ENCODE data around the gene GJA5. TPM values are rescaled to one million over a fixed set of nuclear protein-coding genes. Genes with fewer than 3 reads are reported as not detected.

The GJA5 gene
- total and polyA plus RNA-seq, 8 donors = 0.57 to 4.6 (median 2.0) TPM

DNA sequence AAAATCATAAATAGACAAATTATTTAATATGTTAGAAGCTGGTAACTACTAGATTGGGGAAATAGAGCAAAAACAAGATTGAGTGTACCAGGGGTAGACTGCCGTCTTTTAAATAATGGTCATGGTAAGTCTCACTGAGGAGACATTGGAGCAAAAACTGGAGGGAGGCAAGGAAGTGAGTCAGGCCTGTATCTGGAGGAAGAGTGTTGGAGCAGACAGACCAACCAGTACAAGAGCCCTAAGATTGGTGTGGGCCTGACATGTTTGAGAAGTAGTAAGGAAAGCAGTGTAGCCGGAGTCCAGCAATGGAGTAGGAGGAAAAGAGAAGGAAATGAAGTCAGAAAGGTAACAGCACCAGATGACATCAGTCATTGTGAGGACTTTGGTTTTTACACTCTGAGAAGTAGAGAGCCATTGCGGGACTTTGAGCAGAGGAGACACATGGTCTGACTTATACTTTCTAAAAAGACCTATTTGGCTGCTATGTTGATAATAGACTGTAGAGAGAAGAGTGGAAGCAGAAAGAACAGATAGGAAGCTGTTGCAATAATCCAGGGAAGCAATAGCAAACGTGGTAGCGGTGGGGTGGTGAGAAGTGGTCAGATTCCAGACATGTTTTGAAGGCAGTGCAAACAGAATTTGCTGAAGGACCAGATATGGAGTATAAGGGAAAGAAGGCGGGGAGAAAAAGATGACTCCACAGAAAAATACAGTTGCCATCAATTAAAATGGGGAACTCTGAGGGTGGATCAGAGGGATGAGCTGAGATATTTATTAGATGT, 44.7 kb upstream of the GJA5 start:
- Histone ChIP-seq H3K4me3 (no peak overlapping the region), H3K4me1 (no peaks in the 10 kb centered on the region), H3K9me3 (no peaks in the 10 kb centered on the region), H3K27me3 (no peaks in the 10 kb centered on the region), H3K36me3 (no peaks in the 10 kb centered on the region), H3K27ac (no peak overlapping the region)
- ATAC-seq = no peak
- no peak for DNase-seq
- FAIRE-seq = no peak
- intact Hi-C loops (cut with DNase I) = loop anchor here in 1 of 3 donors (10.0 kb wide), 1 partner anchor 60 kb away; no protein-coding TSS in a partner anchor
- WGBS, 2 donors = 85 to 86% methylated on average over 6 of the region's 6 CpGs
- TF ChIP-seq, protein P1, sequence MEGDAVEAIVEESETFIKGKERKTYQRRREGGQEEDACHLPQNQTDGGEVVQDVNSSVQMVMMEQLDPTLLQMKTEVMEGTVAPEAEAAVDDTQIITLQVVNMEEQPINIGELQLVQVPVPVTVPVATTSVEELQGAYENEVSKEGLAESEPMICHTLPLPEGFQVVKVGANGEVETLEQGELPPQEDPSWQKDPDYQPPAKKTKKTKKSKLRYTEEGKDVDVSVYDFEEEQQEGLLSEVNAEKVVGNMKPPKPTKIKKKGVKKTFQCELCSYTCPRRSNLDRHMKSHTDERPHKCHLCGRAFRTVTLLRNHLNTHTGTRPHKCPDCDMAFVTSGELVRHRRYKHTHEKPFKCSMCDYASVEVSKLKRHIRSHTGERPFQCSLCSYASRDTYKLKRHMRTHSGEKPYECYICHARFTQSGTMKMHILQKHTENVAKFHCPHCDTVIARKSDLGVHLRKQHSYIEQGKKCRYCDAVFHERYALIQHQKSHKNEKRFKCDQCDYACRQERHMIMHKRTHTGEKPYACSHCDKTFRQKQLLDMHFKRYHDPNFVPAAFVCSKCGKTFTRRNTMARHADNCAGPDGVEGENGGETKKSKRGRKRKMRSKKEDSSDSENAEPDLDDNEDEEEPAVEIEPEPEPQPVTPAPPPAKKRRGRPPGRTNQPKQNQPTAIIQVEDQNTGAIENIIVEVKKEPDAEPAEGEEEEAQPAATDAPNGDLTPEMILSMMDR (IDR thresholded peaks at IDR 0.05) = no peak

DNA sequence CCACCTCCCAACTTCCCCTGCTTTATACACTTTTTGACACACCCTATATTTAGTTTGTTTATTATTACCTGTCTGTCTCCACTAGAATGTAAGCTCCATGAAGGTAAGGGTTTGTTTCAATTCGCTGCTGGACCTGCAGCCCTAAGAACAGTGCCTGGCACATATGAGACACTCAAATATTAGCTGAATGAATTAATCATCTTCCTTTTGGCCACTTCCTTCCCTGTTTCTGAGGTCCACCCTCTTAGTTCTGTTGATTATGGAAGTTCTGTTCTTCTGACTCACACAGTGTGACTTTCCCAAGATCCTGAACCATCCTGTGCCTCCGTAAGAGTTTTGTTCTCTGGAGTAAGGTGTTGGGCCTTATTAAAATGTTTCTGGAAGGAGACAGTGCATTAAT, 40.4 kb upstream of the GJA5 start:
- FAIRE-seq (no peak), DNase-seq (no peak), ATAC-seq (no peak)
- H3K36me3 ChIP-seq = no peaks in the 10 kb centered on the region
- H3K27ac ChIP-seq = no peak overlapping the region
- intact Hi-C loops (cut with DNase I) = loop anchor here in 1 of 3 donors (10.0 kb wide), 1 partner anchor 56 kb away; no protein-coding TSS in a partner anchor
- WGBS, 2 donors = 86 to 89% methylated on average over 2 of the region's 2 CpGs
- TF ChIP-seq, protein P1 (IDR thresholded peaks at IDR 0.05) = no peak
- H3K4me3 ChIP-seq = no peak overlapping the region
- no peaks in the 10 kb centered on the region for H3K9me3 ChIP-seq
- no peaks in the 10 kb centered on the region for H3K27me3 ChIP-seq
- no peaks in the 10 kb centered on the region for H3K4me1 ChIP-seq

DNA sequence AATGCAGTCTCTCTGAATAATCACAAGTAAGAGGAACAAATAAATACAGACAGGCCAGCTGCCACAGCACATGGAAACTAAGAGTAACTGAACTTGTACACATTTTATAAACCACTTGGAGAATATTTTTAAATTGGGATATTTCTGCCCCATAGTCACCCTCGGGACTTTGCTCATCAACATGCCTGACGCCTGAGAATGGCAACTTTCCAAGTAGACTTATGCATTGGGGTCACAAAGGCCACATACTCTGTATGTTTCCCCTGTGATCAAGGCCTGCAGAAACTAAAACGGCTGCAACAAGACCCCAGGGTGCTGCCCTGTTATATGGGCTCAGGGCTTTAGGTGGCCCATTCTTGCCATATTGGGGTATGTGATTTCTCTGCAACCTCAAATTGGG, 38.3 kb upstream of the GJA5 start:
- H3K27ac ChIP-seq = no peak overlapping the region
- WGBS, 2 donors = 70 to 81% methylated on average over 3 of the region's 3 CpGs
- no peaks in the 10 kb centered on the region for H3K9me3 ChIP-seq
- H3K27me3 ChIP-seq = no peaks in the 10 kb centered on the region
- no peaks in the 10 kb centered on the region for H3K36me3 ChIP-seq
- intact Hi-C loops (cut with DNase I) = no loop called here
- DNase-seq (no peak), ATAC-seq (no peak), FAIRE-seq (no peak)
- H3K4me3 ChIP-seq = no peak overlapping the region
- TF ChIP-seq, protein P1 (IDR thresholded peaks at IDR 0.05) = no peak
- no peaks in the 10 kb centered on the region for H3K4me1 ChIP-seq

DNA sequence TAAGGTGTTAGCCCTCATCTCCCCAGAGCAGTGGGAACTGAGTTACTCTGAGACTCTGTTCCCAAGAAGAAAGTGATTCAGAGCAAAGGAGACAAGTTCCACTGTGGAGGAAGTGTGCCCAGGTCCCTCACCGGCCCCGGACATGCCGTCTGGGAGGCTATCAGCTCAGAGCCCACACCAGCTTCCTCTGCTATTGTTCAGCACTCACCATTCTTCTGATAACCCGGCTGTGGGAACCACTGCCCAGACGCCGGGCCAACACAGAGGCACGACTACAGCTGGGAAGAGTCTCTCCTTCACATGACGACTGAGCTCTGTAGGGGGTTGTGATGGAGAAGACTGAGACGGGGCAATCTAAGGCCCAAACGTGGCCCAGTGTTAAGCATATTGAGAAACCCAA, 34.2 kb upstream of the GJA5 start:
- H3K27ac ChIP-seq = no peak overlapping the region
- WGBS, 2 donors = 39 to 54% methylated on average over 10 of the region's 10 CpGs
- no peaks in the 10 kb centered on the region for H3K27me3 ChIP-seq
- no peaks in the 10 kb centered on the region for H3K4me1 ChIP-seq
- intact Hi-C loops (cut with DNase I) = no loop called here
- FAIRE-seq (no peak), DNase-seq (no peak), ATAC-seq (no peak)
- TF ChIP-seq, protein P1 (IDR thresholded peaks at IDR 0.05) = no peak
- no peaks in the 10 kb centered on the region for H3K36me3 ChIP-seq
- no peak overlapping the region for H3K4me3 ChIP-seq
- H3K9me3 ChIP-seq = no peaks in the 10 kb centered on the region

DNA sequence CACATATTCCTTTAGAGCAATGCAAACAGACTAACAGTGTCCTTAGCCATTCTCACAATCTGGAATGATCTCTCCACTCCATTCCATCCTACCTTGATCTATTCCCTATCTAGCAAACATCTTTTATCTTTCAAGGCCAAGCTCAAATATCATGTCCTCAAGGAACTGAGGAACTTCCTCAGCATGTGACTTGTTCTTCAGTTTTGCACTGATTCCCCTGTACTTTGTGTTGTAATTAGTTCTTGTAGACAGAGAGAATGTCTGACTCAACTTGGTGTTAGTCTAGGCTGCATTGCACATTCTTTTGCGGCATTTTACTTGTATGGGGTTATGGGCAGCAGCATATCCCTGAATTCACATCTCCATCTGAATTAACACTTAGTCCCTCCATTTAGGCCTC, 31.5 kb upstream of the GJA5 start:
- DNase-seq (no peak), ATAC-seq (no peak), FAIRE-seq (no peak)
- no peaks in the 10 kb centered on the region for H3K36me3 ChIP-seq
- intact Hi-C loops (cut with DNase I) = no loop called here
- WGBS, 2 donors = 96 to 97% methylated on average over 1 of the region's 1 CpG
- no peak overlapping the region for H3K4me3 ChIP-seq
- H3K9me3 ChIP-seq = no peaks in the 10 kb centered on the region
- no peaks in the 10 kb centered on the region for H3K27me3 ChIP-seq
- H3K4me1 ChIP-seq = no peaks in the 10 kb centered on the region
- H3K27ac ChIP-seq = no peak overlapping the region
- TF ChIP-seq, protein P1 (IDR thresholded peaks at IDR 0.05) = no peak
